Measurements from ENCODE around the gene PGAP3. TPM values are rescaled to one million over a fixed set of nuclear protein-coding genes. Genes with fewer than 3 reads are reported as not detected.

Gene PGAP3
- total RNA-seq, 1 donor from 2014 or later = 11.2 TPM

DNA sequence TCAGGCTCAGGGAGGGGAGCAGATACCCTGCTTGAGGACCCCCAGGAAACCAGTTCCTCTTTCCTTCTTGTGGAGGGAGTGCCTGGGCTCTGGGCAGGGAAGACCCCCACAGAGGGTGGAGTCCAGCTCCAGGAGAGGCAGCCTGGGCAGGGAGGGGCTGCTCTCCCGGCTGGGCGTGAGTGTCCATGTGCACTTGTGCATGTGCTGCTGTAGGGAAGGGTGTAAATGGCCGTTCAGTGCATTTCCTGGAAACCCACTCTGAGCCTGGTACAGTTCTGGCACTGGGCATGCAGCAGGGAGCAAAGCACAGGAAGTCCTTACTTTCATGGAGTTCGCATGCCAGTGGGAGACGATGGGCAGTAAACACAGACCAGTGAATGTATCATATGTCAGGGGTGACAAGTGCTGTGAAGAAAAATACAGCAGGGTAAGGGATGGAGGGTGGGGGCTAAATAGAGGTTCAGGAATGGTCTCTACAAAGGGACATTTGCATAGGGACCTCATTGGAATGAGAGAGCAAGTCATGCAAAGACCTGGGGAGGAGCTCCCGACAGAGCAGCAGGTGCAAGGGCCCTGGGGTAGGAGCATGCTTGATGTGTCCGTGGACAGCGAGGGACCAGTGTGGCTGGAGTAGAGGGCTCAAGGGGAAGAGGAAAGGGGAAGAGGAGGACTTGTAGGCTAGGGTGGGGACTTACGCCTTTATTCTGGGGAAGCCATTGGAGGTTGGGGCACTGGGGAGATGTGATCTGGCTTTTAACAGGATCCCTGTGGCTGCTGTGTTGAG, 45.4 kb downstream of the PGAP3 start:
- Mint-ChIP-seq H3K27ac (ENCODE audit: unreplicated experiment) (no peak overlapping the region), H3K27me3 (ENCODE audit: unreplicated experiment) (peaks cover 10% of the 10 kb centered on the region), H3K4me1 (ENCODE audit: unreplicated experiment) (peaks cover 53% of the 10 kb centered on the region), H3K9me3 (ENCODE audit: unreplicated experiment) (no peaks in the 10 kb centered on the region), H3K36me3 (ENCODE audit: low read depth, unreplicated experiment) (peaks cover 23% of the 10 kb centered on the region), H3K4me3 (ENCODE audit: unreplicated experiment) (no peak overlapping the region)
- no peak for DNase-seq (ENCODE audit: low spot score)
- TF ChIP-seq, protein P1, sequence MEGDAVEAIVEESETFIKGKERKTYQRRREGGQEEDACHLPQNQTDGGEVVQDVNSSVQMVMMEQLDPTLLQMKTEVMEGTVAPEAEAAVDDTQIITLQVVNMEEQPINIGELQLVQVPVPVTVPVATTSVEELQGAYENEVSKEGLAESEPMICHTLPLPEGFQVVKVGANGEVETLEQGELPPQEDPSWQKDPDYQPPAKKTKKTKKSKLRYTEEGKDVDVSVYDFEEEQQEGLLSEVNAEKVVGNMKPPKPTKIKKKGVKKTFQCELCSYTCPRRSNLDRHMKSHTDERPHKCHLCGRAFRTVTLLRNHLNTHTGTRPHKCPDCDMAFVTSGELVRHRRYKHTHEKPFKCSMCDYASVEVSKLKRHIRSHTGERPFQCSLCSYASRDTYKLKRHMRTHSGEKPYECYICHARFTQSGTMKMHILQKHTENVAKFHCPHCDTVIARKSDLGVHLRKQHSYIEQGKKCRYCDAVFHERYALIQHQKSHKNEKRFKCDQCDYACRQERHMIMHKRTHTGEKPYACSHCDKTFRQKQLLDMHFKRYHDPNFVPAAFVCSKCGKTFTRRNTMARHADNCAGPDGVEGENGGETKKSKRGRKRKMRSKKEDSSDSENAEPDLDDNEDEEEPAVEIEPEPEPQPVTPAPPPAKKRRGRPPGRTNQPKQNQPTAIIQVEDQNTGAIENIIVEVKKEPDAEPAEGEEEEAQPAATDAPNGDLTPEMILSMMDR (IDR thresholded peaks at IDR 0.05; ENCODE audit: unreplicated experiment) = no peak

DNA sequence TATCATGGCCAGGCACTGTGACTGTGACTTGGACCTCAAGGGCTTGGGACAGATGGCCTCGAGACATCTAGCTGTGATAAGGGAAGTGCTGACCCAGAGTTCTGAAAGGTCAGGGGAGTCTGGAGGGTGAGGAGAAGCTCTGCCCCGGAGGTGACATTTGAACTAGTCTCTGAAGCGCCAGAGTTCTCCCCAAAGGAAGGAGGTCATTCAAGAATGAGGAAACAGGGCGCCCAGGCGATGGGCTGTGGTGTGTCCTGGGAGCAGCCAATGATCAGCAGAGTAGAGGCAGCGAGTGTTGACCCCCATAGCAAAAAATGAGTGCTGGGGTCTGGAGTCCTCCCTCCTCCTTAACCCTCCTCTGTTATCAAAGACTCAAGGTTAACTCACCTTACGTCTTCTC, 46.0 kb downstream of the PGAP3 start:
- TF ChIP-seq, protein P1 (IDR thresholded peaks at IDR 0.05; ENCODE audit: unreplicated experiment) = no peak

DNA sequence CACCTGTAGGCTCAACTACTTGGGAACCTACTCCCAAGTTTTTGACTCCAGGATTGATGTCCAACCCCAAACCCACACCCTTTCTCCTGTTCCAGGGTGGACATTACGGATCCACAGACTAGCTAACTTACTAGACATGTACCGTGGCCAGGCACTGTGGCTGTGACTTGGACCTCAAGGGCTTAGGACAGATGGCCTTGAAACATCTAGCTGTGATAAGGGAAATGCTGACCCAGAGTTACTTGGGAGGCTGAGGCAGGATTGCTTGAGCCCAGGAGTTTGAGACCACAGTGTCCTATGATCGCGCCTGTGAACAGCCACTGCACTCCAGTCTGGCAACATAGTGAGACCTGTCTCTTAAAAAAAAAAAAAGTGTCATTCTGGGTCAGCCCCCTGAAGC, 46.8 kb downstream of the PGAP3 start:
- no peak for DNase-seq (ENCODE audit: low spot score)
- no peaks in the 10 kb centered on the region for H3K9me3 Mint-ChIP-seq (ENCODE audit: unreplicated experiment)
- peaks cover 53% of the 10 kb centered on the region for H3K4me1 Mint-ChIP-seq (ENCODE audit: unreplicated experiment)
- no peak overlapping the region for H3K27ac Mint-ChIP-seq (ENCODE audit: unreplicated experiment)
- H3K36me3 Mint-ChIP-seq (ENCODE audit: low read depth, unreplicated experiment) = peaks cover 23% of the 10 kb centered on the region
- TF ChIP-seq, protein P1 (IDR thresholded peaks at IDR 0.05; ENCODE audit: unreplicated experiment) = no peak
- H3K27me3 Mint-ChIP-seq (ENCODE audit: unreplicated experiment) = peaks cover 12% of the 10 kb centered on the region
- H3K4me3 Mint-ChIP-seq (ENCODE audit: unreplicated experiment) = no peak overlapping the region

More for the DNA sequence above, 46.0 kb downstream of the PGAP3 start:
- Mint-ChIP-seq H3K27me3 (ENCODE audit: unreplicated experiment) (peaks cover 10% of the 10 kb centered on the region), H3K36me3 (ENCODE audit: low read depth, unreplicated experiment) (peaks cover 23% of the 10 kb centered on the region), H3K4me3 (ENCODE audit: unreplicated experiment) (no peak overlapping the region), H3K27ac (ENCODE audit: unreplicated experiment) (no peak overlapping the region), H3K4me1 (ENCODE audit: unreplicated experiment) (peaks cover 53% of the 10 kb centered on the region), H3K9me3 (ENCODE audit: unreplicated experiment) (no peaks in the 10 kb centered on the region)
- no peak for DNase-seq (ENCODE audit: low spot score)

DNA sequence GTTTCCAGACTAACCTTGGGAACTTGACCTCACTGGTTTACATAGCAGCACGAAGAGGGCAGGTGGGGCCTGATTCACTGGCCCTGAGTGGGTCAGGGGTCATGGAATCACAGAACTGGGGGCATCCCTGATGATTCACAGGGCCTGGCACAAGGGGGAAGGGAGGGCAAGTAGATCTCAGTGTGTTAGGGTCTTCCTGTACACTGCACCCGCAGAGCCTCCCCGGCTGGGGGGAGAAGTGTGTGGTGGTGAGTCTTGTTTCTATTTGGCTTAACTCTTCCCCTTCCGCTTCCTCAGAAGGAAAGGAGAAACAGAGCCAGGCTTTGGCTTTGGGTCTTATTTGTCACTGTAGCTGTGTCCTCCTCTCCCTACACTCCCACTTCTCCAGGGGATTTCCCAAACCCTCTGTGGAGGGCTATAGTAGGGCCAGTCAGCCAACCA, 47.2 kb downstream of the PGAP3 start:
- H3K27me3 Mint-ChIP-seq (ENCODE audit: unreplicated experiment) = peaks cover 12% of the 10 kb centered on the region
- no peaks in the 10 kb centered on the region for H3K9me3 Mint-ChIP-seq (ENCODE audit: unreplicated experiment)
- H3K27ac Mint-ChIP-seq (ENCODE audit: unreplicated experiment) = no peak overlapping the region
- H3K36me3 Mint-ChIP-seq (ENCODE audit: low read depth, unreplicated experiment) = peaks cover 23% of the 10 kb centered on the region
- TF ChIP-seq, protein P1 (IDR thresholded peaks at IDR 0.05; ENCODE audit: unreplicated experiment) = no peak
- DNase-seq (ENCODE audit: low spot score) = no peak
- H3K4me3 Mint-ChIP-seq (ENCODE audit: unreplicated experiment) = no peak overlapping the region
- H3K4me1 Mint-ChIP-seq (ENCODE audit: unreplicated experiment) = peaks cover 52% of the 10 kb centered on the region
